GM18507 (cell line): ENCODE results near the gene CALML3.
"Not testable (repeated sequence)": the region's sequence is repeated elsewhere in the genome, so short reads cannot be mapped to it uniquely, and the experiment has no call there.

Source experiments
- DNase-seq: peaks from one replicate; pipeline ENCODE4 v3.0.0; 2011; ENCODE audit warnings: low read depth; ENCODE audit not compliant: insufficient read length; ENCODE audit errors: extremely low spot score
- FAIRE-seq: peaks from 2 replicates; lab custom pipeline; 2011; peaks lifted over from hg19 to GRCh38; lab: Jason Lieb, UNC

The CALML3 gene

DNA sequence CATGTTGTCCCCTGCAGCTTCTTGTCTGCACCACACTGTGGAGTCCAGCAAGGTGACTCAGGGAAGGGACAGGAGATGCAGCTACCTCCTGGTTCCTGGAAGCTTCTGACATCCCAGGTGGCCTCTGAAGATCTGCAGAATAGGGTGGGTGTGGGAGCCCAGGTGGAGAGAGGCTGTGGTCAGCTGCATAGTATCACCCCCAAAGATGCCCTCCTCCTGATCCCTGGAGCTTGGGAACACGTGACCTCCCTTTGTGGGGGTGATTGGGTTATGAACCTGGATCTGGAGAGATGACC lies 25.4 kb downstream of the CALML3 start:
- FAIRE-seq = no peak
- no peak for DNase-seq

DNA sequence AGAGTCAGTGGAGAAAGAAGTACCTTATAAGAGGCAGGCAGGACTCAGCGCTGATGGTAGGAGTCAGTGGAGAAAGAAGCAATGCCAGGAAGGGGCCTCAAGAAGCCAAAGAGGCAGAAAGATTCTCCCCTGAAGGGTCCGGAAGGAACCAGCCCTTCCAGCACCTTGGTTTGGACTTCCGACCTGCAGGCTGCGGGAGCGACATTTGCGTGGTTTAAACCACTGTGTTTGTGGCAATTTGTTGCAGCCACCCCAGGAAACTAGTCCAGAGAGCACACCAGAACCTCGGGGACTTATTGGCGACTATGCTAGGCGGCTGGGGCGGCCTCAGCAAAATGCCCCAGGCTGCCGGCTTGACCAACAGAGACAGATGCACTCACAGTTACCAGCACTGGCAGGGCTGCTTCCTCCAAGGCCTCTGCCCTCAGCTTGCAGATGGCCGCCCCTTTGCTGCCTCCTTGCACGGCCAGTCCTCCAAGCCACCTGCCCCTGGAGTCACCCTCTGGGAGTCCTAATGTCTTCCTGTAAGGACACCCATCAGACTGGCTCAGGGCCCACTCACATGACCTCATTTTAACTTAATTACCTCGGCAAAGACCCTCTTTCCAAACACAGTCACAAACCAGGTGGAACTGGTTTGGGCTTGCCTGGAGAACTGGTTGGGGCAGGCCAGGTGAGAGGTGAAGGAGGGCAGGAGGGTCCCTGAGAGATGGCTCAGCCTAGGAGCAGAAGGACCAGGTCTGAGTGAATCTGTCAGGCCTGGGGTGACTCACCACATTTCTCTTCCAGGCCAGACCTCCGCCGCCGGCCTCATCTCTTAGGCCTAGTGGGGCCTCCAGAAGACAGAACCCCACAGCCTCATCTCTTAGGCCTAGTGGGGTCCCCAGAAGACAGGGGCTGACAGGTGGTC lies 26.1 kb downstream of the CALML3 start:
- no peak for DNase-seq
- no peak for FAIRE-seq

DNA sequence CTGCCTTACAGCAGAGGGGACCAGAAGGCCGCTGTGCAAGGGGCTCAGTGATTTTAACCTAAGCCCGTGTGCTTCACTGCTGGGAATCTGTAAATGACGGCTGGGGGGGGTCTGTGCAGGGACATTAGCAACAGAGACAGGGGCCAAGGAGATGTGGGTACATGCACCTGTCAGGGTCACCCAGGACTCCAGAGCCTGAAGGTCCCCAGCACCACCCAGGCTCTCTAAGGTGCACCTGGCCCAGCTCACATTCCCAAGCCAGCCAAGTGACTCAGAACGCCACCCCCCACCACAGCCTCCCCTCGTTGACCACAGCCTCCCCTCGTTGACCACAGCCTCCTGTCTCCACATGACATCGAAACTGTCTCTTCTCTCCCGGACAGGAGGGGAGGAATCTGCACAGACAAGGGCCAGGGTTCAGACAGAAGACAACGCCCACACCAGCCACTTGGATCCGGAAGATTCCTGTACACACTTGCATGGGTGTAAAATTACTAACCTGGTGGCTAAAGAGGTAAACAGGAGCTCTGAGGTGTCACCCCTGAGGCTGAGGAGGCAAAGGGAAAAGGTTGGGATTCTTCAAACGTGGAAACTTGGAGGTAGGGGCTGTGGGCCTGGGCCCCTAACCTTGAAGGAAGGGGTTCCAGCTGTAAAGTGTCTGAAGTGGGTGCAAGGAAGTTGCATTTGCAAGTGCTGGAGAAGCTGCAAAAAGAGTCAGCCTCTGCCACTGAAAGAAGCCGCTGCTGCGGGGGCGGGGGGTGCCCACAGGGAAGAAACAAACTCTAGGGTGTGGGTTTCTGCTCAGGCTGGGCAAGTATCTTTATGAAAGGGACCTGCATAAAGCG lies 27.0 kb downstream of the CALML3 start:
- peak; percentile 21 for FAIRE-seq
- no peak for DNase-seq

DNA sequence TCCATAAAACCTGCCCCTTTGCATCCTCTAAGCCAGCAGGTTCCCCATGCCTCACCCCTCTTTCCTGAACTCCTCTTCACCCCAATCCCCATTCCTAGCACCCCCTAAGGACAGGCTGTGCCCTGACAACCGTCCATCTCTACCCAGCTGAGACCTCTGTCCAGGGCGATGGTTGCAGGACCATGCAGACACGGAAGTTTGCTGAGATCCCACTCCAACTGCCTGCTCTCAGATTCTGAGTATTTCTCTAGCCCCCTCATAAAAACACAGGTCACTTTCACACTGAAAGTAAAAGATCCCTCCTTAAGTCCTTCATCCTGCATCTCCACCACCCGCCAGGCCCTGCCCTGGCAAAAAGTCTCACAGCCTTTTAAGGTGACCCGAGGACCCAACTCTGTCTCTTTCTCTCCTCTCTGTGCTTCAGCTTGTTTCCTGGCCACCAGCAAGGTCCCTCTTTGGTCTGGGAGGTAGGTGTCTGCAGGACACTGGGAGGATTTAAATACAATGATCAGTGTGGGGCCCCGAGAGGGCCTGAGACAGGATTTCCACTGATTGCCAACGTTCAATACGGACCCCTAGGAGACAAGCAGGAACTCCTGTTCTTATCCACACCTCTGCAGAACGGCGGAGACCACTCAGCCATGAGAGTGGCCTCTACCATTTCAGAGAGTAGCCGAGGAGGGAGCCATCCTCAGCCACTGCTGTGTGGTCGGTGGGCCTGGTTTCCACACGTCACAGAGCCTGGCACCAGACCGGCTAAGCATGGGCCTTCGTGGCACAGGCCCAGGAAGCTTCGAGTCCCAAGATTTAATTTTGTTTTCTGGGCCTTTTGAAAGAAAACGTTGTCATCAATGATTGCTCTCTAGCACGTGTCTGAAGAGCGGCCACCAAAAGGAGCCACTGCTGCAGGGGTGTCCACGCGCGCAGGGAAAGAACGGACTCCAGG lies 27.9 kb downstream of the CALML3 start:
- no peak for DNase-seq
- FAIRE-seq = no peak

DNA sequence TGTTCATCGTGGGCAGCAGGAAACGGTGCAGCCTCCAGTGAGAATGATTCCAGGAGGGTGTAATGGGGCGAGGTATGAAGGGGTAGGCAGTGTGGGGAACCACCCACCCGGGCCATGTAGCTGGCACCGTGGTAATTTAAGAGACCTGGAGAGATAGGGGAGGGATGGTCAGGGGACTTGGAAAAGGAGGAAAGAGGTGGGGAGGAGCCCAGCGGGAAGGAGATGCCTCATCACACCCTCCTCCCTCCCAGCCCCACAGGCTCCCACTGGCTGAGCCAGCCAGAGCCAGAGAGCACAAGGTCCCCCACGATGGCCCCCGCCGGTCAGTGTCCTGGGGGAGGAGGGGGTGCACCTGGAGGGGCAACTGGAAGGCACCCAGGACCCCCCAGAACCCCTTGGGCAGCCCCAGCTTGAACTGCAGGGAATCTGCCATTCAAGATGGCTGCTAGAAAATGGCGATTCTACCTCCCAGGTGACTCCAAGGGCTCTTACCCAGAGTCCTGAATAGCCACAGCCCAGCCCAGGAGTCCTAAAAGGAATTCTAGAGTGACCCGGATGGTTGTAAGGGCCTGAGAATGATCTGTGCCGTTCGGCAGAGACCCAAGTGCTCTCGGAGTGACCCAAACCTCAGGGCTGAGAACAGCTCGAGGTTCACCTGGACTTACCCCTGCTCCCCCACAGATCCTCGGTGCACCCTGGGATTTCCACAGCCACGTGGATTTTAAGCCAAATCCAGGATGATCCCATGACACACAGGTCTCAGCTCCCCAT lies 28.8 kb downstream of the CALML3 start:
- FAIRE-seq (no peak), DNase-seq (no peak)

DNA sequence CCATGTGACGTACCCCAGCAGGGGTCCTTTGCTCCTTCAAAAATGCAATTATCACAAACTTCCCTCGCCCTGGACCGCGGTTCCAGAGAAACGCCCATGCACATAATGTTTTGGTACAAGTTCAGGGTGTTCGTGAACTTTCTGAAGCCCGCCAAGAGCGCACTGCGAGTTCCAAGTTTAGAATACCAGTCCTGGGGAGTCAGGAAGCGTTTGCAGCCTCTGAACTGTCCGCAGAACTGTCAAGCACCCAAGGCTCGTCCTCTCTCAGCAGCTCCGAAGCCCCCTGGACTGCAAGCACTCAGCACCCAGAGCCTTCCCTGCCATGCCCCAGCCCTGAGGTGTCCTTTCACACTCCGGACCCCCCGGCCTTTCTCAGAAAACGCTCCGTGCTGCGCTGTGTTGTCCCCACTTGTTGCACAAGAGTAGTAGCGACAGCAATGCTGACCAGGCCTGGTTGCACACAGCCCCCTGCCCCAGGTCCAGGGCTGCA lies 30.3 kb downstream of the CALML3 start:
- FAIRE-seq (no peak), DNase-seq (no peak)

DNA sequence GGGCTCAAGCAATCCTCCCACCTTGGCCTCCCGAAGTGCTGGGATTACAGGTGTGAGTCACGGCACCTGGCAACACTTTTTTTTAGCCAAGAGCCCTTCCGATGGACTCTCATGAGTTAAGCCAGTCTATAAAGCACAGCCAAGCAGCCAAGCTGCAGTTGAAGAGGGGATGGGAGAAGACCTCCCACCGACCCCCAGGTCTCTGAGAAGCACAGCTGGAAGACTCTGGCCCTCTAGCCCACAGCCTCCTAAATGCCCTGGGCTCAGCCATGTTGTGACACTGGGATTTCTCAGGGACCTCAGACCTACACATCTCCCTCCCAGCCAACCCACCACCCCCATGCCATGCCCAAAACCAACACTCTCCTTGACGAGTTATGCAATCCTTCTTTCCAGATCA lies 31.1 kb downstream of the CALML3 start:
- FAIRE-seq (no peak), DNase-seq (no peak)

DNA sequence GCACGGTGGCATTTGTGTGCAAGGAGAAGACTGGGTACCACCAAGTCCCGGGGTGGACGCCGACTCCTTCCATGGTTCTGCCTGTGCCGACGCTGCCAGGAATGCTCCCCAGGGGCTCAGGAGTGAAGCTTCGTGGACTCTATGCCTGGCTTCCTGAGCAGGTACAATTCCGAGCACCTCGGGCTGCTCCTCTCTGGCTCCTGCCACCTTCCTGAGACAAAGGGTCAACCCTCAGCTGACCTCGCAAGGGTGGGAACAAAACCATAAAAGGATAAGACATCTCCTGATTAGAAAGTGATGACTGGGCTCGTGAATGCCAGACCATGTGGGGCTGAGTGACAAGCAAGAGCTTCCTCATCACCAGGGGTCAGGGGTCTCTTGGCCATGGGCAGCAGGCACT lies 31.8 kb downstream of the CALML3 start:
- FAIRE-seq (no peak), DNase-seq (no peak)

DNA sequence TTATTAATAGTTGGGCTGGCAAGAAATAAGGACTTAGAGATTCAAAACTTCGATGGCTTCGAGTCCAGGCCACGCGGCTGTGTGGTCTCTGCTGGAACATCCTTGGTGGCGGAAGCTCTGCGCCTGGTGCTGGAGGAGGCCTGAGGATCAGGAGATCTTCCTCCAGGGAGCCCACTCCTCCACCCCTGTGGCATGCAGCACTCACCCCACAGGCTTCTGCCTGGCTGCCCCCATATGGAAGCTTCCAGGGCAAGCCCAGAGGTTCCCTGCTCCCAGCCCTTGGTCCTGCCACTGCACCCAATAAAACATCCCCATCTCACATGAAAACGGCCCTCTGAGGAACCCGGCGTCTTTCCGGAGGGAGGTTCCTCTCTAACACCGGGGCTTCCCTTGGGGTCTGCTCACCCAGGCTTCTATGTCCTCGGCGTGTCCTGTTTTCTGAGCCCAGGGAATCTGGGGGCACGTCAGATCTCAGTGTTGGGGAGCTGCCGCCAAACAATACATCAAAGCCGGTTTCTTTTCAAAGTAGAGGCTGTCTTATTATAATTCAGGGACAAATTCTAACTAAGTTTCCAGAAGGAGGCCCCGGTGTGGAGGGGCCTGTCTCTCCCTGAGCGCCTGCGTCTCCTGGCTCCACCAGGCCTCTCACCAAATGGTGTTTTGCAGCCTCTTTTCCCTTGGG lies 32.4 kb downstream of the CALML3 start:
- FAIRE-seq (no peak), DNase-seq (no peak)

DNA sequence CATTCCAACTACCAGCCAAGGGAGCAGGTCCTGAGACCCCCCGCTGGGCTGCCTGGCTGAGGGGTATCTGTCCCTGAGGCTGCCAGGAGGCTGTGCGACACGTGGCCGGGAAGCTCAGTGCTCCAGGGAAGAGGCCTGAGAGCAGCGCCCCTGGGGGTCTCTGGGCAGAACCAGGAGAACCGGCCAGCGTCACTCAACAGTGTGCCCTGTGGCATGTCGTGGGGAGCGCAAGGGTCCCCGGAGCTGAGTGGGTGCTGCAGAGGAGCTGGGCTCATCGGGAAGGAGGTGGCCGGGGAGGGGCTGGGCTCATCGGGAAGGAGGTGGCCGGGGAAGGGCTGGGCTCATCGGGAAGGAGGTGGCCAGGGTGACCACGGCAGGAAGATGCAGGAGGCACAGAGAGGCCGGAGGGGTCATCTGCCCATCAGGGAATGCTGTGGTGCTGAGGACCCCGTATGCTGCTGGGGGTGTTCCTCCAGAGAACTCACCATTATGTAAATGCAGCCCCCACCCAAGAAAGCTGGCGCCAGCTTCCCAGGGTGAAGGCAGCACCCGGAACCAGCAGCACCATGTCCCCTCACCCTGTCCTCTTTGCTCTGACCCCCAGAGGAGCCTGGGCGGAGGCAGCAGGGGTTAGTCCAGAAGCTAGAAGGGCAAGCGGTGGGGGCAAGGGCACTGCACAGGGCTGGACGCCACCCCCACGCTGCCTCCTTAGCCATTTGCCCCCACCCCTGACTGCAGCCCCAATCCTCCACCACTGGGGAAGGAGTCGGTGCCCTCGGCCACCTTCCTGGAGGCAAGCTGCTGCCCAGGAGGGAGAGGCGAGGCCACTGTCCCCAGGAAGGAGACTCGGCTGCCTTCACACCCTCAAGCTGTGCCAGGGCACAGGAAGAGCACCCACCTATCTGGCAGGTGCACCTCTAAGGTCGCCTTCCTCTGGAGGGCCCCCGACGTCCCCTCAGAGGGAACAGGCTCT lies 33.3 kb downstream of the CALML3 start:
- DNase-seq (no peak), FAIRE-seq (no peak)

DNA sequence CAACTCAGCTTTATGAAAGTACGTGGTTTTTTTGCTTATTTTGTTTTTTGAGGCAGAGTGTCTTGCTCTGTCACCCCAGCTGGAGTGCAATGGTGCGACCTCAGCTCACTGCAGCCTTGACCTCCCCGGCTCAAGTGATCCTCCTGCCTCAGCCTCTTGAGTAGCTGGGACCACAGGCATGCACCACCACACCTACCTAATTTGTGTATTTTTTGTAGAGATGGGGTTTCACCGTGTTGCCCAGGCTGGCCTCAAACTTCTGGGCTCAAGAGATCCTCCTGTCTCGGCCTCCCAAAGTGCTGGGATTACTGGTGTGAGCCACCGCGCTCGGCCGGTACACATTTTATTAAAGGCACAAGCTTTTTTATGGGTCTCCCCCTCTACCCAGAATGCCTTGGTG lies 34.3 kb downstream of the CALML3 start:
- not testable (repeated sequence) for FAIRE-seq, DNase-seq

DNA sequence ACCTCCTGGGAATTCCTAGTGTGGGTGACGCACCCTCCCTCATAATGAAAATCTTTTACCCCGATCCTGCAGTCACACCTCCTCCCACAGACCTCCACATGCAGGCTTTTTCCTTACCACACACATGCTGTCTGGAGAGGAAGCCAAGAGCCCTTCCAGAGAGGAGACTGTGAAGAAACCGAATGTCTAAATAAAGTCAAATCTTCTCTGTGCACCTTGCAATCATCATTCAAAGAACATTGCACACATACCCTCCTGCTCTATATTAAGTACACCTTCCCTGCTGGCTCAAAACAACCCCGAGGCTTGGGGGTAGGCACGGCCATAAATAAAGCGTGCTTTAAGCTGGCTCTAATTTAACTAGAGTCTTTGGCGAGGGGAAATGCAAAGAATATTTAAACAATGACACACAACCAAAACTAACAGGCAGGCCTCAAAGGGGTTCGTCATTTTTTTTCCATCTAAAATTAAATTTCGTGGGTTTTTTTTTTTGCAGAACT lies 34.9 kb downstream of the CALML3 start:
- DNase-seq (no peak), FAIRE-seq (no peak)

DNA sequence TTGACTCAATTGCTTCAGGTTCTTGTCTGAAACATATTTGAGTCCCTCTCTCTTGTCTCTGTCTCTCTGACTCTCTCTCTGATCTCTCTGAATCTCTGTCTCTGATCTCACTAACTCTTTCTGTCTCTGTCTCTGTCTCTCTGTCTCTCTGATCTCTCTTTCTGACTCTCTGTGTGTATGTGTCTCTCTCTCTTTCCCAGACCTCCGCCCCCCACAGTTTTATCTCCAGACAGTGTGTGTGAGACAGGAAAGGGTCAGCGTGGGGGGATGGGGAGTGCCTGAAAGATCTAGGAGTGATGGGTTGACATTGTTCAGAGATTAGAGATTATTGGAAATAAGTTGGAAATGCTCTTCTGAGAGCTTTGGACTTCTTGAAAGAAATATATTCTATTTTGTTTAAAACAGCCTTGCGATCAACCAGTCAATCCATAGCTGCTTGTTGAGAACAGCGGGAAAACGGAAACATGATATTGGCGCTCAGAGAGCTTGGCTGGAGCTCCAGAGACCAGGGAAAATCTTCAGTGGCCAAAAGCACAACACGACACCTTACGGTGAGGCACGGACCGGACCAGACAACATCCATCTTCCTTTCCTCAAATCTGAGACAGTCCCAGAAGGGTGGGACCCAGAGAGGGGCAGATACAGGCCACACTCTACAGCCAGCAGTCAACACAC lies 35.5 kb downstream of the CALML3 start:
- FAIRE-seq (no peak), DNase-seq (no peak)

DNA sequence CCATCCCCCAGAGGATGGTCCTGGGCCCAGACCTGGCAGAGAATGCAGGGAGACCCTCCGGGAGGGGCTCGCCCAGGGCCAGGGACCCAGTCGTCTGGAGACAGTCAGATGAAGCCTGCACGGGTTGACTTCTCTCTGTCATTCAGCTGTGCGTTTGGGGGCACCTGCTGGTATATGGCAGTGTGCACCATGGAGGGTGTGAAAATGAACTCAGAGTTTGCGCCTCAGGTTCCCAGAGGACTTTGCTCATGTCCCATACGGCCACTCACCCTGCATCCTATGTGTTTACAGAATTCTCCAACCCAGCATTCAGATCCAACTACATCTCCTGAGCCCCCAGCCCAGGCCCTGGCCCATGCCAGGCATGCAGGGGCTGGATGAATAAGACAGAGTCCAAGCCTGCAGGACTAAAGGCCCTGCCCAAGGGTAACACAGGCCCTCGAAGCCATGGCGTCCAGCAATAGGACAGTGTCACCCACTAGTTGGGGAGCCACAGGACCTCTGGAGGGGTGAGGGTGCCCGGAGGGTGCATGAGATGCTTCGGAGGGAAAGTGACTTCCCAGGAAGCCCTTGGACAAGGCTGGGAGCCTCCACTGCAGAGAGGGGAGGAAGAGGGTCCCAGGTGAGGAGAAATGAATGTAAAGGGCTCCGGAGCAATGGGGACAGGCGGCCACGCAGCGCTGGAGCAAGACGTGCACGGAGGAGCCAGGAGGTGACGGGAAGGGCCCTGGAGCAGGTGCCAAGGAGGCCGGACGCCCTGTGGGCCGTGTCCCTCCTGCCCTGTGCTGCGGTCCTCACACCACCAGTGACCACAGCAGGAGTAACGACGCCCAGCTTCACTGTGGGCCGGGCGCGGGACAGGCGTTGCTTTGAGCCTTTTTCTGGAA lies 36.3 kb downstream of the CALML3 start:
- FAIRE-seq (no peak), DNase-seq (no peak)

DNA sequence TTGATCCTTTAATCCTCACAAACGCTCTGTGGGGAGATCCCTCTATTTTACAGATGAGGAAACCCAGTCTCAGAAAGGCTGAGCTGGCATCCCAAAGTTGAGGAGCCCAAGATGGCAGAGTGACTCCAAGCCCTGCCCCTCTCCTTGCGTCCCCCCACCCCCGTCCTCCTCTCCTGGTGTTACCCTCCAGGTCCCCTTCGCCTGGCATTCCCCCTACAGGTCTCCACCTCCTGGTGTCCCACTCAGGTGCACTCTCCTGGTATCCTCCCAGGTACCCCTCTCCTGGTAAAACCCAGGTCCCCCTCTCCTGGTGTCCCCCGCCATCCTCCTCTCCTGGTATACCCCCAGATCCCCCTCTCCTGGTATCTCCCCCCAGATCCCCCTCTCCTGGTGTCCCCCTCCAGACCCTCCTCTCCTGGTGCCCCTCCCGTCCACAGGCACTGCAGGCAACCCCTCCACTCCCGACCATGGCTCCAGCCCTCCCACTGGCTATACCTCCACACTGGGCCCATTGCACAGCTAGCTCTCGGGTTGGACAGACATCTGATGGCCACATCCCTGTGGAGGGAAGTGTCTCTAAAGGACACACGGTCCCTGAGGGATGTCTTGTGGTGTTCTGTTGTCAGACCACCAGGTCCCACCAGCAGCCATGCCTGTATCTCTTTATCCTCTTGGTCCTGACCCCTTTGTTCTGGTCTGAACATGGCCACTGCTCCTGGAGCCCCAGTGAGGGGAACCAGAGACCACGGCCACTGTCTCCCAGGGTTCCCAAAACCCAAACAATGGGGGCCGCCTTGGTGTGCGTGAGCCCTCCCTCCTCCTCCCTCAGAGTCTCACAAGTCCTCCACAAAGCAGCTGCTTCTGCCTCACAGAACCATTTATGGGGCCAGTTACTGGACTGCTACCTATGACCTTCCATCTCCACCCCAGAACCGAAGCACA lies 37.2 kb downstream of the CALML3 start:
- FAIRE-seq = no peak
- no peak for DNase-seq
